ENCODE measurements around the gene PLA2G2F.

The PLA2G2F gene

GRCh38 chr1:20197329-20197791, 58.2 kb downstream of the PLA2G2F start:
- no peaks in the 10 kb centered on the region for H3K9me3 Mint-ChIP-seq
- H3K27me3 Mint-ChIP-seq: peaks cover 62% of the 10 kb centered on the region
- H3K4me3 Mint-ChIP-seq: no peak overlapping the region
- ATAC-seq (no peak), DNase-seq (no peak)
- H3K27ac Mint-ChIP-seq: no peak overlapping the region
- H3K4me1 Mint-ChIP-seq: no peaks in the 10 kb centered on the region

GRCh38 chr1:20198296-20198695, 59.2 kb downstream of the PLA2G2F start:
- Mint-ChIP-seq H3K4me3 (no peak overlapping the region), H3K27me3 (peaks cover 71% of the 10 kb centered on the region), H3K4me1 (no peaks in the 10 kb centered on the region), H3K27ac (no peak overlapping the region), H3K9me3 (no peaks in the 10 kb centered on the region)
- DNase-seq (no peak), ATAC-seq (no peak)

GRCh38 chr1:20198918-20199317, 59.8 kb downstream of the PLA2G2F start:
- H3K27me3 Mint-ChIP-seq: peaks cover 71% of the 10 kb centered on the region
- H3K4me3 Mint-ChIP-seq: no peak overlapping the region
- DNase-seq (no peak), ATAC-seq (no peak)
- H3K4me1 Mint-ChIP-seq: no peaks in the 10 kb centered on the region
- H3K27ac Mint-ChIP-seq: no peak overlapping the region
- H3K9me3 Mint-ChIP-seq: no peaks in the 10 kb centered on the region

GRCh38 chr1:20199403-20199802, 60.3 kb downstream of the PLA2G2F start:
- no peak overlapping the region for H3K27ac Mint-ChIP-seq
- H3K4me3 Mint-ChIP-seq: no peak overlapping the region
- H3K4me1 Mint-ChIP-seq: no peaks in the 10 kb centered on the region
- DNase-seq: no peak
- no peaks in the 10 kb centered on the region for H3K9me3 Mint-ChIP-seq
- no peak for ATAC-seq
- peaks cover 71% of the 10 kb centered on the region for H3K27me3 Mint-ChIP-seq

GRCh38 chr1:20199840-20200239, 60.7 kb downstream of the PLA2G2F start:
- Mint-ChIP-seq H3K4me3 (no peak overlapping the region), H3K9me3 (no peaks in the 10 kb centered on the region), H3K4me1 (no peaks in the 10 kb centered on the region), H3K27me3 (peaks cover 71% of the 10 kb centered on the region), H3K27ac (no peak overlapping the region)
- ATAC-seq (no peak), DNase-seq (no peak)
